ENCODE measurements around the gene BRWD1. TPM values are rescaled to one million over a fixed set of nuclear protein-coding genes. Genes with fewer than 3 reads are reported as not detected.
"Not testable (repeated sequence)": the region's sequence is repeated elsewhere in the genome, so short reads cannot be mapped to it uniquely, and the experiment has no call there.

The BRWD1 gene
- total RNA-seq, 2 experiments from 2014 or later, result 53.2 to 61.7 TPM

GRCh38 chr21:39221997-39222486 is 91.4 kb downstream of the BRWD1 start:
- intact Hi-C loops (cut with micrococcal nuclease; ENCODE audit: unreplicated experiment), result no loop called here
- Histone ChIP-seq H3K36me3 (ENCODE audit: insufficient read depth, low read length) (peaks cover 80% of the 10 kb centered on the region), H3K9me3 (ENCODE audit: low read length) (no peaks in the 10 kb centered on the region), H3K9me2 (ENCODE audit: insufficient read depth, low read length) (no peaks in the 10 kb centered on the region), H3K4me1 (ENCODE audit: insufficient read depth, low read length, poor library complexity, severe bottlenecking) (no peaks in the 10 kb centered on the region), H3K4me2 (ENCODE audit: low read length) (no peak overlapping the region), H3K27ac (ENCODE audit: low read depth, low read length, poor library complexity, severe bottlenecking) (no peak overlapping the region), H3K4me3 (ENCODE audit: low read depth, low read length, poor library complexity, severe bottlenecking) (no peak overlapping the region), H3K79me2 (ENCODE audit: insufficient read depth, low read depth, low read length) (no peaks in the 10 kb centered on the region), H2AFZ (ENCODE audit: low read length) (no peak overlapping the region), H4K20me1 (ENCODE audit: insufficient read depth, low read length) (no peaks in the 10 kb centered on the region)
- TF ChIP-seq EZH2phosphoT487 (IDR thresholded peaks at IDR 0.05; ENCODE audit: borderline replicate concordance, low read depth, low read length), result no peak
- TF ChIP-seq CTCF (conservative IDR thresholded peaks at IDR 0.05; ENCODE audit: low read length), result no peak
- BruUV-seq (replicated peaks), result TSS peak; percentile 6
- no peak for DNase-seq (ENCODE audit: low spot score)
- POLR2A ChIA-PET, result no interaction called here
- CTCF ChIA-PET (ENCODE audit: unreplicated experiment), result no interaction called here

- ChIA-PET POLR2A (interaction anchor here (0.7 kb wide), 1 partner anchor 13 kb away, joined by 4 read pairs; no protein-coding TSS in a partner anchor), CTCF (ENCODE audit: unreplicated experiment) (no interaction called here)
- no peak for TF ChIP-seq CTCF (conservative IDR thresholded peaks at IDR 0.05; ENCODE audit: low read length)
- no peak for TF ChIP-seq EZH2phosphoT487 (IDR thresholded peaks at IDR 0.05; ENCODE audit: borderline replicate concordance, low read depth, low read length)
- Histone ChIP-seq H3K27ac (ENCODE audit: low read depth, low read length, poor library complexity, severe bottlenecking) (no peak overlapping the region), H2AFZ (ENCODE audit: low read length) (no peak overlapping the region), H3K4me3 (ENCODE audit: low read depth, low read length, poor library complexity, severe bottlenecking) (no peak overlapping the region), H3K9me2 (ENCODE audit: insufficient read depth, low read length) (no peaks in the 10 kb centered on the region), H4K20me1 (ENCODE audit: insufficient read depth, low read length) (no peaks in the 10 kb centered on the region), H3K9me3 (ENCODE audit: low read length) (no peaks in the 10 kb centered on the region), H3K79me2 (ENCODE audit: insufficient read depth, low read depth, low read length) (no peaks in the 10 kb centered on the region), H3K4me1 (ENCODE audit: insufficient read depth, low read length, poor library complexity, severe bottlenecking) (no peaks in the 10 kb centered on the region), H3K36me3 (ENCODE audit: insufficient read depth, low read length) (peaks cover 74% of the 10 kb centered on the region), H3K4me2 (ENCODE audit: low read length) (no peak overlapping the region)
- no peak for DNase-seq (ENCODE audit: low spot score)
- BruUV-seq (replicated peaks), result no TSS peak
- intact Hi-C loops (cut with micrococcal nuclease; ENCODE audit: unreplicated experiment), result no loop called here
Observed at GRCh38 chr21:39221282-39221996, 92.0 kb downstream of the BRWD1 start.

- peaks cover 72% of the 10 kb centered on the region for H3K36me3 ChIP-seq (ENCODE audit: insufficient read depth, low read length)
- POLR2A ChIA-PET, result interaction anchor here (0.6 to 0.7 kb wide), 3 partner anchors 14 to 453 kb away, joined by 3 to 5 read pairs (median 4); no protein-coding TSS in a partner anchor
- H4K20me1 ChIP-seq (ENCODE audit: insufficient read depth, low read length); H3K9me2 ChIP-seq (ENCODE audit: insufficient read depth, low read length); BruUV-seq (replicated peaks); intact Hi-C loops (cut with micrococcal nuclease; ENCODE audit: unreplicated experiment); H3K4me1 ChIP-seq (ENCODE audit: insufficient read depth, low read length, poor library complexity, severe bottlenecking); CTCF ChIA-PET (ENCODE audit: unreplicated experiment); H2AFZ ChIP-seq (ENCODE audit: low read length); H3K4me3 ChIP-seq (ENCODE audit: low read depth, low read length, poor library complexity, severe bottlenecking); DNase-seq (ENCODE audit: low spot score); H3K4me2 ChIP-seq (ENCODE audit: low read length); H3K27ac ChIP-seq (ENCODE audit: low read depth, low read length, poor library complexity, severe bottlenecking); H3K9me3 ChIP-seq (ENCODE audit: low read length); H3K79me2 ChIP-seq (ENCODE audit: insufficient read depth, low read depth, low read length): not testable (repeated sequence)
Observed at GRCh38 chr21:39220875-39221274, 92.6 kb downstream of the BRWD1 start.
